Bronchial epithelial cell (primary cell): Measurements from ENCODE around the gene RALGPS1. TPM values are rescaled to one million over a fixed set of nuclear protein-coding genes. Genes with fewer than 3 reads are reported as not detected.
A peak's percentile ranks its signal among the peaks of the same experiment; 100 is the strongest.

Experiments used
- DNase-seq: peaks from one replicate; pipeline ENCODE4 v3.0.0-alpha.2; 2010; ENCODE audit warnings: low read depth
- FAIRE-seq: peaks from 2 replicates; lab custom pipeline; 2011; peaks lifted over from hg19 to GRCh38; lab: Jason Lieb, UNC
- H3K27me3 ChIP-seq: 2 replicates; pipeline ENCODE4 v1.5.1; 2011; ENCODE audit warnings: low read length; ENCODE audit not compliant: control insufficient read depth, insufficient read depth
- H3K36me3 ChIP-seq: 2 replicates; pipeline ENCODE4 v1.5.1; 2011; ENCODE audit warnings: low read length; ENCODE audit not compliant: control insufficient read depth, insufficient read depth
- H3K4me3 ChIP-seq: 2 replicates; pipeline ENCODE4 v1.5.1; 2011; ENCODE audit warnings: mild to moderate bottlenecking, low read depth, low read length, control low read depth
- total RNA-seq: library from RNA; depleted of rRNA; stranded (reverse); fragments of >200 nt; gene quantifications from 2 replicates; pipeline ENCODE4 v1.2.1, GENCODE V29; 2014
- TF ChIP-seq, protein P1 (sequence below): IDR thresholded peaks from 2 replicates; pipeline ENCODE4 v1.5.1; 2011; ENCODE audit warnings: mild to moderate bottlenecking, moderate library complexity, low read length, control low read depth, inconsistent platforms; ENCODE audit not compliant: insufficient read depth, severe bottlenecking

The RALGPS1 gene
- total RNA-seq, 1 donor from 2014 or later = 3.2 TPM

DNA sequence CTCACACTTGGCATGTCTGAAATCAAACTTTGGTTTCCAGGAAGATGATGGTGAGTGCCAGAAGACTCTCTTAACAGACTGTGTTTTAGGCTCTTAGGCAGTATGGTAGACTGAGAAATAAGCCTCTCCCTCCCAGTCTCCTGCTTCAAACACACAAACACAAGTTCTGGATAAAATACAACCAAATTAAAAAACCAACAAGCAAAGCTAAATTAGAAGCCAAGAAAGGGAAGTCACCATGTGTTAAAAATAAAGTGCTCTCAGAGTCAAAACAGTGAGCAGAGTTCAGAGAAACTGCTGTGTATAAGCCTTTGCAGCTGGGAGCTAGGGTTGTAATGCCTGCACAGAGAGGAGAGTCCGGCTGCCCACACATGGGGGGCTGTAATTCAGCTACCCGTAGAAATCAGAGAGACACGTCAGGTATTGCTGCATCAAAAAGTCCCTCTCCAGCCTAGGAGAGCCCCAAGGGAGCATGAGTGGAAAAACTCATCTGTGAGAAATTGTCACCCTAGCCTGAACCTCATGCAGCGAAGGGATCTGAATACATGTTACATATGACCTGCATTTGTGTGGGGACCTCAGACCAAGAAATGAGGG, 145.3 kb downstream of the RALGPS1 start:
- no peaks in the 10 kb centered on the region for H3K36me3 ChIP-seq
- no peaks in the 10 kb centered on the region for H3K27me3 ChIP-seq
- no peak overlapping the region for H3K4me3 ChIP-seq
- DNase-seq = no peak
- TF ChIP-seq, protein P1, sequence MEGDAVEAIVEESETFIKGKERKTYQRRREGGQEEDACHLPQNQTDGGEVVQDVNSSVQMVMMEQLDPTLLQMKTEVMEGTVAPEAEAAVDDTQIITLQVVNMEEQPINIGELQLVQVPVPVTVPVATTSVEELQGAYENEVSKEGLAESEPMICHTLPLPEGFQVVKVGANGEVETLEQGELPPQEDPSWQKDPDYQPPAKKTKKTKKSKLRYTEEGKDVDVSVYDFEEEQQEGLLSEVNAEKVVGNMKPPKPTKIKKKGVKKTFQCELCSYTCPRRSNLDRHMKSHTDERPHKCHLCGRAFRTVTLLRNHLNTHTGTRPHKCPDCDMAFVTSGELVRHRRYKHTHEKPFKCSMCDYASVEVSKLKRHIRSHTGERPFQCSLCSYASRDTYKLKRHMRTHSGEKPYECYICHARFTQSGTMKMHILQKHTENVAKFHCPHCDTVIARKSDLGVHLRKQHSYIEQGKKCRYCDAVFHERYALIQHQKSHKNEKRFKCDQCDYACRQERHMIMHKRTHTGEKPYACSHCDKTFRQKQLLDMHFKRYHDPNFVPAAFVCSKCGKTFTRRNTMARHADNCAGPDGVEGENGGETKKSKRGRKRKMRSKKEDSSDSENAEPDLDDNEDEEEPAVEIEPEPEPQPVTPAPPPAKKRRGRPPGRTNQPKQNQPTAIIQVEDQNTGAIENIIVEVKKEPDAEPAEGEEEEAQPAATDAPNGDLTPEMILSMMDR = no peak
- no peak for FAIRE-seq

DNA sequence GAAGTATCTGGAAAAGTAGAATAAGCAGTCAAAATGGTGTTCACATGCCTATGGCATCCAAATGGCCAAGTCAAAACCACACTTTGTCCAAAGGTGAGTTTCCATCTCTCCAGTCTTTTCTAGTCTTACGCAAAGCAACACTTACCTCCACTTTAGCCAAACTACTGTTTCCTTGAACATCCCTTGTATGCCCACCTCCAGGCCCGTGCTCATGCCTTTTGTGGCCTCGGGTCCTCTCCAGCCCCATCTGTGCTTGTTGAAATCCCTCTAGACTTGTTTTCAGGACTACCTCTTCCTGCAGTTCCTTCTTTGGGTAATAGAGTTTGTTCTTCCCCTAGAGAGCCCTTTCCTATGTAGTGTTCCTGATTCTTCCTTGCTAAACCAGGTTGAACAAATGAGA, 146.8 kb downstream of the RALGPS1 start:
- FAIRE-seq (no peak), DNase-seq (no peak)
- Histone ChIP-seq H3K27me3 (no peaks in the 10 kb centered on the region), H3K36me3 (no peaks in the 10 kb centered on the region), H3K4me3 (no peak overlapping the region)
- TF ChIP-seq, protein P1 = no peak

DNA sequence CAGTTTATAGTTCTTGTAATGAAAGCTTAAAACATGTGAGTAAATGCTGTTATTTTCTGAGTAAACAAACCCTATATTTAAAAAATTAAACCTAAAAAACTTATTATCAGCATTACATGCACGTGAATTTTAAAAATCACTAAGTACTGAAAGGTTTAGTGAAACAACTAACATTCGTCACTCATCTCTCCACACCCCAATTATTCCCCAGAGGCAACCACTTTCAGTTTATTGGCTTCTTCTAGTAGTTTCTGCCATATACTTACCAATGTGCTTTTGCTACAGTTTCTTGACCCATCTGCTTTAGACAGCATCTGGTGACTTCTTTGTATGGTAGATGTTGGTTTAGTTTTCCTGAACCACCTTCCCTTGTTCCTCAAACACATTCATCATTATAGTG, 149.8 kb downstream of the RALGPS1 start:
- Histone ChIP-seq H3K36me3 (no peaks in the 10 kb centered on the region), H3K27me3 (no peaks in the 10 kb centered on the region), H3K4me3 (no peak overlapping the region)
- DNase-seq (no peak), FAIRE-seq (no peak)
- TF ChIP-seq, protein P1 = no peak

DNA sequence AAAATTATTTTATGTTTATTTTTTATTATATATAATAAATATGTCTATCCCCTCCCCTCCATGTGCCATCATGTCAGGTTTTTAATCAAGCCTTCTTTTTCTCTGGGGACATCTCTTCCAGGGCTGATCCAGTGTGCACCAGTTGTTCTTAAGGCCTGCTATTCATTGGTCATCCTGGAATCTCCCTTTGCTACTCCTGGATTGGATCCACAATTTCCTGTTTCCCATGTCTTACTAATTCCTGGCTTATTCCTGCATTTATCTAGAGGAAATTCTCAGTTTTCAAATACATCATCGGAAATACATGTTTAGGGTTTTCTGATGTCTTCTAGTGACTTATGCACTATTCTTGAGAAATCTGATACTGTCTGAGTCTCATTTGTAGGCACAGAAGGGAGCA, 151.0 kb downstream of the RALGPS1 start:
- no peak for FAIRE-seq
- no peaks in the 10 kb centered on the region for H3K27me3 ChIP-seq
- H3K4me3 ChIP-seq = no peak overlapping the region
- no peaks in the 10 kb centered on the region for H3K36me3 ChIP-seq
- peak; percentile 81 for DNase-seq
- TF ChIP-seq, protein P1 = no peak

DNA sequence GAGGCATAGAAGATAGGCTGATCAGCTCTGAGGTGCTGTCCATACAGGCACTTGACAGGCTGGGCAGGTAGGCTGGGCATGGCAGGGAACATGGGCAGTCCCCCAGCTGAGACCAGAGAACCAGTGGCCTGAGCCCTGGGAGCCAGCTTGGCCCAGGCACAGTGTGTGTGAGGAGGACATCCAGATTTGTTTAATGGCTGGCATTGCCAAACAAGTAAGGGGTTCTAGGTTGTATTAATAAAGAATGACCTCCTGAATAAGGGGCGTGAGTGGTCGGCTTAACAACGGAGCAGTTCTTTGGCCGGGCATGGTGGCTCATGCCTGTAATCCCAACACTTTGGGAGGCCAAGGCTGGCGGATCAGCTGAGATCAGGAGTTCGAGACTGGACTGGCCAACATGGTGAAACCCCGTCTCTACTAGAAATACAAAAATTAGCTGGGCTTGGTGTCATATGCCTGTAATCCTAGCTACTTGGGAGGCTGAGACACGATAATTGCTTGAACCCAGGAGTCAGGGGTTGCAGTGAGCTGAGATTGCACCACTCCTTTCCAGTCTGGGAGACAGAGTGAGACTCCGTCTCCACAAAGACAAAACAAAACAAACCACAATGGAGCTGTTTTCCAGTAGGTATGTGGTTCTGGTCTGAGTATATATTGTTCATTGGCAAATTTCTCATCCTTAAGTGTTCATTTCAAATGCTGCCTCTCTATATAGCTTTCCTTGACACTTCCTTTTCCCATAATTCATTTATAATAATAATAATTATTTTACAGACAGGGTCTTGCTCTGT, 151.7 kb downstream of the RALGPS1 start:
- DNase-seq = no peak
- no peak for FAIRE-seq
- H3K27me3 ChIP-seq = no peaks in the 10 kb centered on the region
- TF ChIP-seq, protein P1 = no peak
- no peaks in the 10 kb centered on the region for H3K36me3 ChIP-seq
- H3K4me3 ChIP-seq = no peak overlapping the region
